Activated T-cell treated with anti-CD3 and anti-CD28 coated beads, Interleukin-2, amount 50 U/mL, for 4 hours (primary cell): ENCODE results near the gene CAMK2B. TPM values are rescaled to one million over a fixed set of nuclear protein-coding genes. Genes with fewer than 3 reads are reported as not detected.
"Not testable (repeated sequence)": the region's sequence is repeated elsewhere in the genome, so short reads cannot be mapped to it uniquely, and the experiment has no call there.

Experiments used
- ATAC-seq, 2 donors: fragments of 200-7000 bp; cut with Tn5 transposase; one replicate each; pipeline ENCODE4 v1.10.0; 2021
- DNase-seq: peaks from one replicate; pipeline ENCODE4 v3.0.0-alpha.2; 2020
- H3K27me3 Mint-ChIP-seq: one replicate; pipeline ENCODE4 v1.8.0; 2021; ENCODE audit warnings: low read depth, mixed read lengths
- H3K36me3 Mint-ChIP-seq: one replicate; pipeline ENCODE4 v1.8.0; 2022; ENCODE audit warnings: mixed read lengths; ENCODE audit not compliant: insufficient read depth
- H3K4me1 Mint-ChIP-seq: one replicate; pipeline ENCODE4 v1.8.0; 2021; ENCODE audit warnings: low read depth, mixed read lengths
- H3K4me3 Mint-ChIP-seq: one replicate; pipeline ENCODE4 v1.8.0; 2021; ENCODE audit warnings: mild to moderate bottlenecking, moderate library complexity, mixed read lengths
- H3K9me3 Mint-ChIP-seq: one replicate; pipeline ENCODE4 v1.8.0; 2021; ENCODE audit warnings: mixed read lengths
- total RNA-seq, 3 donors: library from RNA; stranded (reverse); gene quantifications; one replicate each; pipeline ENCODE4 v1.2.1, GENCODE V29; 2021

The CAMK2B gene
- total RNA-seq, 3 donors from 2014 or later: 0.33 to 1.8 (median 1.6) TPM

DNA sequence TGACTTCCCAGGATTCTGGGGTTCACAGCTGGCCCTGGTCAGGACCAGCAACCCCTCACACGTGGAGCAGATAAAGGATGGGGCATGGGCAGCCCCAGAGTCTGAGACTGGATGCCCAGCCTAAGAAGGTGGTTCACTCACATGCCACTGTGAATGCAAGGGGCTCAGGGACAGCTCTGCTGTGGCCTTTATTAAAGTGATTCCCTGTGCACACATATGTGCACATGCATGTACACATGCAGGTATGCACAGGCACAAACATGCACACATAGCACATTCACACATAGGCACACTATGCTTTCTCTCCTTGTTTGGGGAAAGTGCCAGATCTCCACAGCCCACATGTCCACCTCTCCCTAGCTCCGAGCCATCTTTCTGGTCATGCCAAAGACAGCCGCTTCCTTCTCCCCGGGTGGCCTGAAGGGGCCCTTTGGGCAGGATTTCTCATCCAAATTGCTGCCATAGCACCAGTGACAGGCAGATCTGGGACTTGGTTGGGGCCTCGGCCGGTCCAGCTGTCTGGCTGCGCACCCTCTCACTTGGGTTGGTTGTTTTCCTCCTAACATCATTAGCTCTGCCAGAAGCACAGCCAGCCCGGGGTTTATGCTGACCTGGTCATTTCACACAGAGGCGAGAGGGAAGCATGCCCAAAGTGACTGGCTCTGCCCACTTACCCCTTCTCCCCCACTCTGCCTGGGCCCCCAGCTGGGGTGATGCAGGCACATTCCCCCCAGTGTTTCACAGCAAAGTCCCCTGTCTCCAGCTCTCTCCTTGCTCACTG is 137.6 kb downstream of the CAMK2B start:
- no peaks in the 10 kb centered on the region for H3K4me1 Mint-ChIP-seq
- H3K27me3 Mint-ChIP-seq: peaks cover 7% of the 10 kb centered on the region
- ATAC-seq (no peak), DNase-seq (no peak)
- H3K4me3 Mint-ChIP-seq: no peak overlapping the region
- no peaks in the 10 kb centered on the region for H3K36me3 Mint-ChIP-seq
- H3K9me3 Mint-ChIP-seq: peaks cover 4% of the 10 kb centered on the region

DNA sequence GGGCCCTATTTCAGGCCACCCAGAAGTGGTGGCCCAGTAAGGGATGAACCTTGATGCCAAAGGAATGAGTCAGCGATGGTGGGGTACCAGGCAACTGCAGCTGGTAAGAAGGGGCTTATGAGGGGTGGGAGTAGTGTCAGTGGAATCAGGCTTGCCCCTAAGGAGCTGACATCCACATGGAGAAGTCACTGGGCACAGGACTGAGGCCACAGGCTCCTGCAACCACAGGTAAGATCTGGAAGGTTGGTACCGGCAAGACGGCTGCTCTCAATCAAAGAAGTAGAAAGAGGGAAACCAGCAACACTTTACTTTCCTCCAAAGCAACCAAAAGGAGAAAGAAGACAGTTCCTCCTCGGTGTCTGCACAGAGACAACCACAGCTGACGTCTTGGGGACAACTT is 138.7 kb downstream of the CAMK2B start:
- Mint-ChIP-seq H3K4me3 (no peak overlapping the region), H3K36me3 (no peaks in the 10 kb centered on the region), H3K4me1 (no peaks in the 10 kb centered on the region), H3K9me3 (peaks cover 5% of the 10 kb centered on the region), H3K27me3 (peaks cover 3% of the 10 kb centered on the region)
- no peak for ATAC-seq
- DNase-seq: no peak

DNA sequence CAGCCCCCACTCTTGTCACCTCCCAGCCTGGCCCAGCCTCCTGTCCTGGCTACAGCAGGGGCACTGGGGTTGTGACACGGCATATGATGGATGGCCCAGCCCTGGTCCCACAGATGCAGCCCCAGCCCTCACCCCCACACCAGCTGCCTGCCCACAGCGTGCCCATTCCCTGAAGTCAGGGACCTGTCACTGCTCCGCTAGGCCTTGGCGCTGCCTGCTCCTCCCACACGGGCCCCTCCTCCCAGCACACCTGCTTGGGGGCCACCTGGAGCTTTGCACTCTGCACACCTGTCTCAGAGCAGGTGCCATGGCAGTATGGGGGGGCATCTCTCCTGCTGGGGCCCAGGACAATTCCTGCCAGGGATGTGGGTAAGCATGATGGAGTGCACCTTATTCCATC is 139.7 kb downstream of the CAMK2B start:
- H3K36me3 Mint-ChIP-seq: no peaks in the 10 kb centered on the region
- DNase-seq: no peak
- H3K4me3 Mint-ChIP-seq: no peak overlapping the region
- H3K4me1 Mint-ChIP-seq: no peaks in the 10 kb centered on the region
- peaks cover 9% of the 10 kb centered on the region for H3K27me3 Mint-ChIP-seq
- no peak for ATAC-seq
- H3K9me3 Mint-ChIP-seq: peaks cover 5% of the 10 kb centered on the region

DNA sequence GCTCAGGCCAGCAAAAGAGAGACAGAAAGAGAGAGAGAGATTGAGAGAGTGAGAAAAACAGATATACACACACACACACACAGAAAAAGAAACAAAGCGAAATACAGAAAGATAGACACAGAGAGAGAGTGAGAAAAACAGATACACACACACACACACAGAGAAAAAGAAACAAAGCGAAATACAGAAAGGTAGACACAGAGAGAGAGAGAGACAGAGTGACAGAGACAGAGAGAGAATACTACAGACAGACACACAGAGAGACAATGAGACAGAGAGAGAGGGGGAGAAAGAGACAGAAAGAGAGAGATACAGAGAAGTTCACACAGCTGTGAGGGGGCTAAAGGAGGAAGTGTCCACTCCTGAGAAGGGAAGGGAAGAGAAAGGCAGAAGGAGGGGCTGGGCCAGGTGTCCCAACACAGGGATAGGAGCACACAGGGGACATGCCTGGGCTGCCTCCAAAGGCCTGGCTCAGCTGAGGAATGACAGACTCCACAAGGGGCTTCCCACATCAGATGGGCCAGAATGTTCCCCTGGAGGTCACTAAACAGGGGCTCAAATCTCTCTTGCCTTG is 140.4 kb downstream of the CAMK2B start:
- H3K4me3 Mint-ChIP-seq: no peak overlapping the region
- peaks cover 8% of the 10 kb centered on the region for H3K27me3 Mint-ChIP-seq
- ATAC-seq (no peak), DNase-seq (no peak)
- H3K4me1 Mint-ChIP-seq: no peaks in the 10 kb centered on the region
- H3K36me3 Mint-ChIP-seq: no peaks in the 10 kb centered on the region
- peaks cover 5% of the 10 kb centered on the region for H3K9me3 Mint-ChIP-seq

DNA sequence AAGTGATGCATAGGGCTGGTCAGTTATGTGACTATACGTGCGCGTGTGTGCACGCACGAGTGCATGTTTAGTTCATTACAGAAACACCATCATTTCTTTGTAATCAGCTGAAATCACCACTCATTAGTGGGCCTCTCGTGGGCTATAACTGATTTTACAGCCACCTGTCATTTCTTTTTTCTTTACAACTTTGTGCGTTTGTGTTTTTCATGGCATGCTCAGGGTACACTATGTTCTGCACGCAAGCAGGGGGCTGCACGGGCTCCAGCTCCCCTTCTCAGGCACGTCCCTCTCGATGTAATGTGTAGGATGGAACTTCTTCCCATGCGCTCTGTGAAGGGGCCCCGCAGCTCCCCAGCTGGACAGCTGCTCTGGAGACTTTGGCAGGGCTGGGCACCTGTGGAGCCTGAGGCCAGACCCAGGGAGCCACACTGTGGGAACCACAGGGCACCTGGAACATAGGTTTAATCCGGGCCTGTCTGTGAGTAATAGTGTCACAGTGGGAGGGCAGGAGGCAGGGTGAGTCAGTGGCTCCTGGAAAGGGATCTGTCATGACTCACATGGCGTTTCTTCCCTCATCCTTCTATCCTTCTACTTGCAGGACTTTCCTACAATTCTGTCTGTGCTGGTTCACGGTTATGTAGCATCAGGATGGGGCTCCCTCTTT is 141.1 kb downstream of the CAMK2B start:
- H3K36me3 Mint-ChIP-seq: no peaks in the 10 kb centered on the region
- ATAC-seq (no peak), DNase-seq (no peak)
- H3K4me1 Mint-ChIP-seq: no peaks in the 10 kb centered on the region
- H3K9me3 Mint-ChIP-seq: peaks cover 5% of the 10 kb centered on the region
- peaks cover 8% of the 10 kb centered on the region for H3K27me3 Mint-ChIP-seq
- H3K4me3 Mint-ChIP-seq: no peak overlapping the region

DNA sequence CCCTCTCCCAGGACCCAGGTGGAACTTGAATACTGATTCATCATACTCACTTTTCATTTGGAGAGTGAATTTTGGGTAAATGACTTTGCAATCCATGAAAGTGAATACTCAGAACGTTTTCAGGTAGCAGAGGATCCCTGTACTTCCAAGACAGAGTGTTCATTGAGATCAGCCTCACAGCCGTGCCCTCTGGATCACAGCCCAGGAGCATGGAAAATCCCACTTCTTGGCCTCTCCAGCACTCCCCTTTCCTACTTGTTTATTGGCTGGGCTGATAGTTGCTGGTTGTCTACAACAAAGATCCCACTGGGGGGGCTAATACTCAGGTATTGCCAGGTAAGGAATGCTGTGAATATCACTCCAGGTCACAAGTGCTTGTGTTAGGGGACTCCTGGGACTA is 142.0 kb downstream of the CAMK2B start:
- Mint-ChIP-seq H3K4me3 (no peak overlapping the region), H3K4me1 (no peaks in the 10 kb centered on the region), H3K36me3 (no peaks in the 10 kb centered on the region), H3K27me3 (peaks cover 8% of the 10 kb centered on the region), H3K9me3 (peaks cover 5% of the 10 kb centered on the region)
- DNase-seq: no peak
- ATAC-seq: no peak

DNA sequence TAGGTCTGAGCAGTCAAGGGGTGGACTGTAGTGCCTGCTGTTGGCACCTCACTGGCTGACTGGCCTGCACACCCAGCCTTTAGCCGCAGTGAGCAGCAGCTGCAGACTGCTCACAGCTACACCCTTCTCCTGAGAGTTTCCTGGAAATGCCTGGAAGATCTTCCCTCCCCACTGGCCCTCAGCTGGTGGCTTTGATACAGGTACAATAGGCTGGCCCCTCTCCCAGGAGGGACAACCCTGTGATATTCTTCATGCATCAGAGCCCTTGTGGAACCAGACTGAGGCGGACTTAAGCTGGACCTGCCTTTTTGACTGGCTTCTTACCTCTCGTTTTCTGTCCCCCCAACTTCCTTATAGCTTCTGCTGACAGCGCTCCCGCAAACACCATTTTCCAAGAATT is 142.6 kb downstream of the CAMK2B start:
- Mint-ChIP-seq H3K9me3 (peaks cover 5% of the 10 kb centered on the region), H3K36me3 (no peaks in the 10 kb centered on the region), H3K4me3 (no peak overlapping the region), H3K27me3 (peaks cover 8% of the 10 kb centered on the region), H3K4me1 (no peaks in the 10 kb centered on the region)
- DNase-seq (no peak), ATAC-seq (no peak)

DNA sequence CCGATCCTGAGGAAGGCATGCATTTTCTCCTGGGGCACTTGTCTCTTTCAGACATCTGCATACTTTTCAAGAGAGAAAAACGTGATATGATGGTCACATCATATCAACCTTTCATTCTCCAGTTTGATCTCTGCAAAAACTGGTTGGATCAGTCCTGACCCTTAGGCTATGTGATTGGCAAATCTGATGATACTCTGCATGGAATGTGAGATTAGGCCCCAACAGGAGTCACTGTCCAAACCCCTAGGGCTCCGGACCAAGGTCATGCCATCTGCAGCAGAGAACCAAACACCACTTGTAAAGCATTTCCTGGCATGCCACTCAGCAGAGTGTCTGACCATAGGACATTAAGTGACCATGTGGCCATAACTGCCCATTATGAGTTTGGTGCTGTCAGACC is 144.8 kb downstream of the CAMK2B start:
- peaks cover 8% of the 10 kb centered on the region for H3K27me3 Mint-ChIP-seq
- no peak overlapping the region for H3K4me3 Mint-ChIP-seq
- H3K9me3 Mint-ChIP-seq: peaks cover 5% of the 10 kb centered on the region
- no peaks in the 10 kb centered on the region for H3K4me1 Mint-ChIP-seq
- ATAC-seq (no peak), DNase-seq (no peak)
- H3K36me3 Mint-ChIP-seq: no peaks in the 10 kb centered on the region

DNA sequence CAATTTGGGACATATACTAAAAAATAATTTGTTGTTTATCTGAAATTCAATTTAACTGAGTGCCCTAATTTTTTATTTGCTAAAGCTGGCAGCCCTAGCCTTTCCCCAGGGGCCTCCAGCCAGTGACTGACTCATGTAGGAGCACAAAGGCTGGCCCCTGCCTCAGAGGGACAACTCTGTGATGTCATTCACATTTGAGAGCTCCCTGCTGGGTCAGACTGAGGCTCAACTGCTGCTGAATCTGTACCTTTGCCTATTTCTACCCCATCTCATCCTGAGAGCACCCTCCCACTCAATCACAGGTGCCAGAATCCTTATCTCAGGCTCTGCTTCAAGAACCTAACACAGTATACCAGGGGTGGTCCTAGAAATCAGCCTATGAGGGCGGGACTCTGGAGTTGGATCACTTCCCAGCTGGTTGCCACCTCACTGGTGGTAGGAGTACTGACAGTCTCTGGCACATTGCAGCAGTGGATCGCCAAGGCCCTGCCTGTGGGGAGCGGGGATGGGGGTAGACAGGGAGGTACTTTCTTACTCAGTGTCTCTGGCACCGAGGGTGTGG is 147.7 kb downstream of the CAMK2B start:
- Mint-ChIP-seq H3K36me3 (no peaks in the 10 kb centered on the region), H3K4me3 (no peak overlapping the region), H3K27me3 (peaks cover 10% of the 10 kb centered on the region), H3K4me1 (no peaks in the 10 kb centered on the region), H3K9me3 (no peaks in the 10 kb centered on the region)
- ATAC-seq (no peak), DNase-seq (no peak)

DNA sequence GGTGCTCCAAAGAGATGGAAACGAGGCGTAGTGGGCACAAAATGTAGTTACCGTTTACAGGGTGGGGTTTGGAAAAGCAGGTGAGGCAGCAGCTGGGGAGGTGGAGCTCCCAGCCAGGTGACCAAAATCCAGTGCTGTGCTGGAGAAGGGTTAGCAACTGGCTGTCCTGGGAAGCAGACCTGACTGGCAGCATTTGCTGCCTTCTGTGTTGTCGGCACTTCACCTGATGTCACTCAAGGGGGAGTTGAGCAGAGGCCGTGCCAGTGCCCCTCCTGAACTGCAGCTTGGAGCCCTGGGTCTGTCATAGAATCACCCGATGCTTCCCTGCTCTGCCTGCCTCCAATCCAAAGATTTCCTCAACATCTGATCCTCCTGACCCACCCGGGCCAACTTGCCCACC is 148.9 kb downstream of the CAMK2B start:
- ATAC-seq (no peak), DNase-seq (no peak)
- Mint-ChIP-seq H3K4me3 (no peak overlapping the region), H3K9me3 (no peaks in the 10 kb centered on the region), H3K27me3 (peaks cover 10% of the 10 kb centered on the region), H3K36me3 (no peaks in the 10 kb centered on the region), H3K4me1 (no peaks in the 10 kb centered on the region)

DNA sequence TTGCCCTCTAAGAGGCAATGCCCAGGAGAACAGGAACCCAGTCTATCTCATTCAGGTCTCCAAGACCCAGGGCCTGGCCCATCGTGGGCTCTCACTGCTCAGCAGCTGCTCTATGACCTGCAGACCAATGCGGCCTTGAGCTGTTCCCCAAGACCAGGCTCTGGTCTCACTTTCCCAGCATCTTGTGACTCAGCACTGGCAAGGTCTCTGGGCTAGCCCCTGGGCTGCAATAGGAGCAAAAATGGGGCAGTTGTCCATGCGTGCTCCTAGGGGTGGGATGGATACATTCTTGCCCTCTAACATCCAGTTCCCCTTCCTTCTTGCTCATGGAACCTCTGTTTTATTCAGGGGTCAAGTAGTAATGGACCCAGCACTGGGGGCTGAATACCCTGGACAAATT is 149.7 kb downstream of the CAMK2B start:
- no peaks in the 10 kb centered on the region for H3K9me3 Mint-ChIP-seq
- DNase-seq: no peak
- no peak overlapping the region for H3K4me3 Mint-ChIP-seq
- H3K36me3 Mint-ChIP-seq: no peaks in the 10 kb centered on the region
- peaks cover 5% of the 10 kb centered on the region for H3K27me3 Mint-ChIP-seq
- H3K4me1 Mint-ChIP-seq: no peaks in the 10 kb centered on the region
- no peak for ATAC-seq

DNA sequence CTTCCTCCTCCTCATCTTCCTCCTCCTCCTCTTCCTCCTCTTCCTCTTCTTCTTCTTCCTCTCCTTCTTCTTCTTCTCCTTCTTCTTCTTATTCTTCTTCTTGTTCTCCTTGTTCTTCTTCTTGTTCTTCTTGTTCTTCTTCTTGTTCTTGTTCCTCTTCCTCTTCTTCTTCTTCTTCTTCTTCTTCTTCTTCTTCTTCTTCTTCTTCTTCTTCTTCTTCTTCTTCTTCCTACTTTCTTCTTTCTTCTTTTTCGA is 150.8 kb downstream of the CAMK2B start:
- not testable (repeated sequence) for H3K9me3 Mint-ChIP-seq, H3K4me1 Mint-ChIP-seq, H3K27me3 Mint-ChIP-seq, H3K4me3 Mint-ChIP-seq, DNase-seq, ATAC-seq, H3K36me3 Mint-ChIP-seq

DNA sequence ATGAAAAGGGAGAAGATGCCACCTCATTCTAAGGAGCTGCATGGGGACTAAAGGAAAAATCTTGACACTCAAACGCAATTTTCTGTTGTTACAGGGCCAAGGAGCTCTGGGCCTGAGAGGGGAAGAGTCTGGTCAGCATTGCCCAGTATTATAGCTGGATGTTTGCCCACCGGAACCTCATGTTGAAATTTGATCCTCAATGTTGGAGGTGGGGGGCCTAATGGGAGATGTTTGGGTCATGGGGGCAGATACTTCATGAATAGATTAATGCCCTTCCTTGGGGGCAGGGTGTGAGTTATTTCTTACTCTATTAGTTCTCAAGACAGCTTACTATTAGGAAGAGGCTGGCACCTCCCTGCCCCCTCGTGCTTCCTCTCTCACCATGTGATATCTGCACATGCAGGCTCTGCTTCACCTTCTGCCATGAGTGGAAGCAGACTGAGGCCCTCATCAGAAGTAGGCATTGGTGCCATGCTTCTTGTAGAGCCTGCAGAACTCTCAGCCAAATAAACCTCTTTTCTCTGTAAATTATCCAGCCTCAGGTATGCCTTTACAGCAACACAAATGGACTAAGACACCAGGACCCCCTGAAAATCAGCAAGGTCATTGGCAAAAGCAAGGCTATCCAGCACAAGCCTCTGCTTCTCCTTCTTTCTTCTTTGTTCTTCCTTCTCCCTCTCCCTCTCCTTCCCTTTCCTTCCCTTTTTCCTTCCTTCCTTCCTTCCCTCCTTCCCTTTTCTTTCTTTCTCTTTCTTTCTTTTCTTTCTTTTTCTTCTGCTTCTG is 151.3 kb downstream of the CAMK2B start:
- no peak overlapping the region for H3K4me3 Mint-ChIP-seq
- ATAC-seq (no peak), DNase-seq (no peak)
- H3K9me3 Mint-ChIP-seq: no peaks in the 10 kb centered on the region
- H3K4me1 Mint-ChIP-seq: no peaks in the 10 kb centered on the region
- H3K36me3 Mint-ChIP-seq: no peaks in the 10 kb centered on the region
- H3K27me3 Mint-ChIP-seq: peaks cover 3% of the 10 kb centered on the region

DNA sequence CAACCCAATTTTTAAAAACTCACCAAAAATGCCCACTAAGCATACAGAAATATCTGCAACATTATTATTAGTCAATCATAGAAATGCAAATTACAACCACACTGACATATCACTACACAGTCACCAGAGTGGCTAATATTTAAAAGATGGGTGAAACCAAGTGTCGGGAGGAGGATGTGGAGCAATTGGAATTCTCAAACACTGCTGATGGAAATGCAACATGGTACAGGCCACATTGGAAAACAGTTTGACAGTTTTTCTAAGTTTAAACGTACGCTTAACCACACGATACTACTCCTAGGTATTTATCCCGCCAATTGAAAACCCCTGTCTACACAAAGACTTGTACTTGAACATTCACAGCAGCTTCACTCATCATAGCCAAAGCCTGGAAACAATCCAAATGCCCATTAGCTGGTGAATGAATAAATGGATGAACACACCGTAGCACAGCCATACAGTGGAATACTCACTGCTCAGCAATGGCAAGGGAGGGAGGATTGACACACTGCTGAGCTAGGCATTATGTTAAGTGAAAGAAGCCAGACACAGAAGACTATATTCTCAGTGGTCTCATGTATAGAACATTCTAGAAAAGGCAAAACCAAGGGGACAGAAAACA is 152.5 kb downstream of the CAMK2B start:
- ATAC-seq: no peak
- H3K9me3 Mint-ChIP-seq: no peaks in the 10 kb centered on the region
- no peaks in the 10 kb centered on the region for H3K36me3 Mint-ChIP-seq
- no peak overlapping the region for H3K4me3 Mint-ChIP-seq
- H3K4me1 Mint-ChIP-seq: peaks cover under 1% of the 10 kb centered on the region
- peaks cover 3% of the 10 kb centered on the region for H3K27me3 Mint-ChIP-seq
- no peak for DNase-seq
